ENCODE data around the gene LRRC4C. TPM values are rescaled to one million over a fixed set of nuclear protein-coding genes. Genes with fewer than 3 reads are reported as not detected.

LRRC4C gene
- total and polyA plus RNA-seq, 7 donors, result 0.98 to 5.4 (median 3.0) TPM; not detected in 1

DNA sequence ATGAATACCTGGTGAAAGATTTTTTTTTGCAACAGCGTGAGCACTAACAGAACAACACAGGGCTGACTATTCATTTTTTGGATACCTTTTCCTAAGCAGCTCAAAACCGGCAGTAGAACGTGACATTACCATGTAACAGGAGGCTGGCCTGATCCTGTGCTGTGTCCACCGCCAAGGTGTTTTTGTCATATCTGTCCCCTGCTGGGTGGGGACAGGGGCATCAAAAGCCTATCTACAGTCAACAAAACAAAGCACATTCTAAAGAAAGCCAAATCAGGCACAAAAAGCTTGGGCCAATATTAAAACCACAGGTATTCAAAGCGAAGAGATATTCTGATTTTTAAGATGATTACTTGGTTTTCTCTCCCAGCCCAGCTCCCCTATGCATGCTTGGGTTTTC, 151.2 kb downstream of the LRRC4C start:
- Histone ChIP-seq H3K4me3 (no peak overlapping the region), H3K36me3 (no peaks in the 10 kb centered on the region), H3K4me1 (no peaks in the 10 kb centered on the region), H3K27me3 (no peaks in the 10 kb centered on the region), H3K9me3 (no peaks in the 10 kb centered on the region), H3K27ac (no peak overlapping the region)
- intact Hi-C loops (cut with DNase I), result no loop called here
- DNase-seq, result no peak
- TF ChIP-seq EP300 (IDR thresholded peaks at IDR 0.05) (no peak), POLR2AphosphoS5 (IDR thresholded peaks at IDR 0.05) (no peak), POLR2A (IDR thresholded peaks at IDR 0.05) (no peak)
- TF ChIP-seq, protein P1, sequence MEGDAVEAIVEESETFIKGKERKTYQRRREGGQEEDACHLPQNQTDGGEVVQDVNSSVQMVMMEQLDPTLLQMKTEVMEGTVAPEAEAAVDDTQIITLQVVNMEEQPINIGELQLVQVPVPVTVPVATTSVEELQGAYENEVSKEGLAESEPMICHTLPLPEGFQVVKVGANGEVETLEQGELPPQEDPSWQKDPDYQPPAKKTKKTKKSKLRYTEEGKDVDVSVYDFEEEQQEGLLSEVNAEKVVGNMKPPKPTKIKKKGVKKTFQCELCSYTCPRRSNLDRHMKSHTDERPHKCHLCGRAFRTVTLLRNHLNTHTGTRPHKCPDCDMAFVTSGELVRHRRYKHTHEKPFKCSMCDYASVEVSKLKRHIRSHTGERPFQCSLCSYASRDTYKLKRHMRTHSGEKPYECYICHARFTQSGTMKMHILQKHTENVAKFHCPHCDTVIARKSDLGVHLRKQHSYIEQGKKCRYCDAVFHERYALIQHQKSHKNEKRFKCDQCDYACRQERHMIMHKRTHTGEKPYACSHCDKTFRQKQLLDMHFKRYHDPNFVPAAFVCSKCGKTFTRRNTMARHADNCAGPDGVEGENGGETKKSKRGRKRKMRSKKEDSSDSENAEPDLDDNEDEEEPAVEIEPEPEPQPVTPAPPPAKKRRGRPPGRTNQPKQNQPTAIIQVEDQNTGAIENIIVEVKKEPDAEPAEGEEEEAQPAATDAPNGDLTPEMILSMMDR (IDR thresholded peaks at IDR 0.05), result no peak
- WGBS, 2 donors, result 79 to 82% methylated on average over 5 of the region's 5 CpGs

DNA sequence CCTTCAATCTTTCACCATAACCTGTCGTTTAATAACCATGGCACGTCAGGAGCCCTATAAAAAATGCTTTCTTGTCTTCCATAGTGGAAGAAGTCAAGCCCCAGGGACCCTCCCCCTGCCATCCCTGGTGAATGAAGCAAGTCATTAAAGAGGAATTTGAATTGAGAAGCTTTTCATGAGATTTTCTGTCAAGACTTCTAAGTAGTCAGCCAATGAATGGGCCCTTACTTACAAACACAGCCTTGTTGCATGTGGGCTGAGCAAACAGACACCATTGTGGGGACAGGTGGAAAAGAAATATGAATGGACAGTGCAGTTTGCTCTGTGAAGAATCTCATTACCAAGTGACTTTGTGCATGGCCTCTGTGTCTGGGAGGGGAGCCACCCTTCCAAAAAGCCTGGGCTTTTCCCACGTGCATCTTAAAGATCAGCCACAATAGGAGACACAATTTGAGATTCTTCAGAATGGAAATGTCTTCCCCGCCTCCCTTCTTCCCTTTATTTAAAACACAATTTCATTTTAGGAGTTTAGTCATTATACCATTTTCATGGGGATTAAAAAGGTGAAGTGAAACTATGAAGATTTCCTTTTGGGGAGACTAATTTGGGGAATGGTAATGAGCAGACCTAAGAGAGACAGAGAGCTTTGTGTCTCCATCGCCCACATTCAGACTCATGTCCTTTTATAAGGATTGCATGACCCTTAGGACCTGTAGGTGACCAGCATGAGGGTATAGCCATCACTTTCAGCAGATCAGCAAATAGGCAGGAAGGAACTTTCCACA, 152.0 kb downstream of the LRRC4C start:
- Histone ChIP-seq H3K9me3 (no peaks in the 10 kb centered on the region), H3K36me3 (no peaks in the 10 kb centered on the region), H3K27ac (no peak overlapping the region), H3K4me3 (no peak overlapping the region), H3K4me1 (no peaks in the 10 kb centered on the region), H3K27me3 (no peaks in the 10 kb centered on the region)
- TF ChIP-seq POLR2AphosphoS5 (IDR thresholded peaks at IDR 0.05) (no peak), POLR2A (IDR thresholded peaks at IDR 0.05) (no peak), EP300 (IDR thresholded peaks at IDR 0.05) (no peak)
- TF ChIP-seq, protein P1 (IDR thresholded peaks at IDR 0.05), result no peak
- WGBS, 2 donors, result 69 to 73% methylated on average over 5 of the region's 5 CpGs
- no peak for DNase-seq
- intact Hi-C loops (cut with DNase I), result no loop called here

DNA sequence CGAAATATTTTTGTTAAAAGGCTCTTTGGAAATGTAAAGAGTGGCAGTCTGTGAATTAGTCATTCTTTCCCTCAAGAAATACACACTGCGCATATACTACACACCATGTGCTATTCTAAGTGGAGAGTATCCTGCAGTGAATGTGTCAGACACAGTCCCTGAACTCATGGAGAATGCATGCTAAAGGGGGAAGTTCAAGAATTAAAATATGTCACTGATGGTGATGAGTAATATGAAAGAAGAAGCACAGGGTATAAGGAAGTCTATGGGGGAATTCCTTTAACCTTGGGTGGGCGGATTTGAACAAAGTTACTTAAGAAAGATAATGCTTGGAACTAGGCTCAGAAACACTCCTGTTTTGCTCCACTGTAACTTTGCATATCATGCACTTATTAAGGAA, 153.0 kb downstream of the LRRC4C start:
- TF ChIP-seq EP300 (IDR thresholded peaks at IDR 0.05) (no peak), POLR2A (IDR thresholded peaks at IDR 0.05) (no peak)
- TF ChIP-seq, protein P1 (IDR thresholded peaks at IDR 0.05), result no peak
- intact Hi-C loops (cut with DNase I), result no loop called here
- WGBS, 2 donors, result 71 to 83% methylated on average over 3 of the region's 3 CpGs
- no peak for DNase-seq
- Histone ChIP-seq H3K36me3 (no peaks in the 10 kb centered on the region), H3K4me3 (no peak overlapping the region), H3K27ac (no peak overlapping the region), H3K9me3 (no peaks in the 10 kb centered on the region), H3K27me3 (no peaks in the 10 kb centered on the region), H3K4me1 (no peaks in the 10 kb centered on the region)

DNA sequence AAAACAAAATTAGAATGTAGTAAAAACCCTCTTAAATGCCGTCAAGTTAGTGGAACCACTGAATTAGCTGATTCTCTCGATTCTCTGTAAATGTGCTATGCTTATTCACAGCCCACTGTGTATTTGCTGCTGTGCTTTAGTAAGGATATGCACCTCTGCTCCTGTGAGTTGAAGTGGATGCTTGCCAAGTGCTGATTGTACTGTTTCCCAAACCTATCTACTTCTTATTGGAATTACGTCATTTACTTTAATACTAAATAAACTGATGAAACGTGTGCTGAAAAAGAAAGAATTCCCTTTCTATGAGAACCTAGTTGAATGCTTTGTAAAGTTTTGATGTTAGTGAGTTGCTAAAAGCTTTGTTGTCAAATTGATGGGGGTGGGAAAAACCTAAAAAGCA, 158.4 kb downstream of the LRRC4C start:
- Histone ChIP-seq H3K27me3 (no peaks in the 10 kb centered on the region), H3K36me3 (no peaks in the 10 kb centered on the region), H3K27ac (no peak overlapping the region), H3K9me3 (no peaks in the 10 kb centered on the region), H3K4me1 (peaks cover 0 to 8% (median 0%) of the 10 kb centered on the region in 4 donors), H3K4me3 (no peak overlapping the region)
- intact Hi-C loops (cut with DNase I), result no loop called here
- 71 to 76% methylated on average over 4 of the region's 4 CpGs for WGBS, 2 donors
- TF ChIP-seq POLR2AphosphoS5 (IDR thresholded peaks at IDR 0.05), result no peak
- TF ChIP-seq POLR2A (IDR thresholded peaks at IDR 0.05), result no peak
- TF ChIP-seq, protein P1 (IDR thresholded peaks at IDR 0.05), result no peak
- TF ChIP-seq EP300 (IDR thresholded peaks at IDR 0.05), result no peak
- no peak for DNase-seq

DNA sequence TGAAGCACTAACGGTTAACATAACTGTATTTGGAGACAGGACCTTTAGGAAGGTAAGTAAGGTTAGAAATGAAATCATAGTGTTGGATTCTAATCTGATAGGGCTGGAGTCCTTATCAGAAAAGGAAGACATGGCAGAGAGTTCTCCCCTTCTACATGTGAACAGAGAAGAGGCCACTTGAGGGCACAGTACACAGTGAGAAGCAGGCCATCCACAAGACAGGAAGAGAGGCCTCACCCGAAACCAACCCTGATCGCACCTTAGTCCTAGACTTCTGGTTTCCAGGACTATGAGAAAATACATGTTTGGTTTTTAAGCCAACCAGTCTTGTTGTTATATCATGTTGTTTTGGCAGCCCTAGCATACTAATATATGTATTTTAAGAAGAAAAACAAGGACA, 170.0 kb downstream of the LRRC4C start:
- TF ChIP-seq POLR2A (IDR thresholded peaks at IDR 0.05) (no peak), POLR2AphosphoS5 (IDR thresholded peaks at IDR 0.05) (no peak), EP300 (IDR thresholded peaks at IDR 0.05) (no peak)
- TF ChIP-seq, protein P1 (IDR thresholded peaks at IDR 0.05), result no peak
- H3K4me1 ChIP-seq, result no peaks in the 10 kb centered on the region
- H3K4me3 ChIP-seq, result no peak overlapping the region
- intact Hi-C loops (cut with DNase I), result no loop called here
- no peak for DNase-seq
- 87 to 92% methylated on average over 3 of the region's 3 CpGs for WGBS, 2 donors
- H3K9me3 ChIP-seq, result no peaks in the 10 kb centered on the region
- H3K27ac ChIP-seq, result no peak overlapping the region
- no peaks in the 10 kb centered on the region for H3K27me3 ChIP-seq
- no peaks in the 10 kb centered on the region for H3K36me3 ChIP-seq
